ENCODE results near the gene PLXDC2. TPM values are rescaled to one million over a fixed set of nuclear protein-coding genes. Genes with fewer than 3 reads are reported as not detected.

PLXDC2 gene
- polyA plus RNA-seq, 1 experiment, result 0.47 TPM

DNA sequence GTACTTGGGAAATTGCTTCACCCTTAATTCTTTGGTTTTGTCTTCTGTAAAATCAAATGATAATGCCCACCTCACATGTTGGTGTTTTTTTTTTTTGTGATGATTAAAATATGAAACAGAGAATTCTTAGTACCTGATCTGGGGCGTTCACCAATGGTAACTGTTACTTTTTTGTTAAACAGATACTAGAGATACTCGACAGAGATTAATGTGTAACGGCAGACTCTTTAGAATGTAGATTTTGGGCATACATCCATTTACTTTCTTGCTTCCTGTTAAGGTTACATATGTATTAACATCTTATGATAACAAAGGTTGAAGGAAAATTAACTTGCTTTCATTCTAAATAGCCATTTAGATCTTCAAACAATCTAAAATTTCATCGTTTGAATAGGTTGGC, 23.3 kb downstream of the PLXDC2 start:
- DNase-seq (ENCODE audit: low read depth), result no peak
- H3K27me3 ChIP-seq (ENCODE audit: control insufficient read depth, insufficient read depth, low read length), result no peaks in the 10 kb centered on the region
- ChIA-PET CTCF (interaction anchor here (0.8 kb wide), 1 partner anchor 12 kb away, joined by 3 read pairs; no protein-coding TSS in a partner anchor), POLR2A (no interaction called here)
- H3K36me3 ChIP-seq (ENCODE audit: control insufficient read depth, insufficient read depth, low read length), result no peaks in the 10 kb centered on the region
- TF ChIP-seq, protein P1, sequence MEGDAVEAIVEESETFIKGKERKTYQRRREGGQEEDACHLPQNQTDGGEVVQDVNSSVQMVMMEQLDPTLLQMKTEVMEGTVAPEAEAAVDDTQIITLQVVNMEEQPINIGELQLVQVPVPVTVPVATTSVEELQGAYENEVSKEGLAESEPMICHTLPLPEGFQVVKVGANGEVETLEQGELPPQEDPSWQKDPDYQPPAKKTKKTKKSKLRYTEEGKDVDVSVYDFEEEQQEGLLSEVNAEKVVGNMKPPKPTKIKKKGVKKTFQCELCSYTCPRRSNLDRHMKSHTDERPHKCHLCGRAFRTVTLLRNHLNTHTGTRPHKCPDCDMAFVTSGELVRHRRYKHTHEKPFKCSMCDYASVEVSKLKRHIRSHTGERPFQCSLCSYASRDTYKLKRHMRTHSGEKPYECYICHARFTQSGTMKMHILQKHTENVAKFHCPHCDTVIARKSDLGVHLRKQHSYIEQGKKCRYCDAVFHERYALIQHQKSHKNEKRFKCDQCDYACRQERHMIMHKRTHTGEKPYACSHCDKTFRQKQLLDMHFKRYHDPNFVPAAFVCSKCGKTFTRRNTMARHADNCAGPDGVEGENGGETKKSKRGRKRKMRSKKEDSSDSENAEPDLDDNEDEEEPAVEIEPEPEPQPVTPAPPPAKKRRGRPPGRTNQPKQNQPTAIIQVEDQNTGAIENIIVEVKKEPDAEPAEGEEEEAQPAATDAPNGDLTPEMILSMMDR (IDR thresholded peaks at IDR 0.05; ENCODE audit: insufficient read depth, low read depth, low read length), result no peak
- H3K4me3 ChIP-seq (ENCODE audit: low read depth, low read length), result no peak overlapping the region

DNA sequence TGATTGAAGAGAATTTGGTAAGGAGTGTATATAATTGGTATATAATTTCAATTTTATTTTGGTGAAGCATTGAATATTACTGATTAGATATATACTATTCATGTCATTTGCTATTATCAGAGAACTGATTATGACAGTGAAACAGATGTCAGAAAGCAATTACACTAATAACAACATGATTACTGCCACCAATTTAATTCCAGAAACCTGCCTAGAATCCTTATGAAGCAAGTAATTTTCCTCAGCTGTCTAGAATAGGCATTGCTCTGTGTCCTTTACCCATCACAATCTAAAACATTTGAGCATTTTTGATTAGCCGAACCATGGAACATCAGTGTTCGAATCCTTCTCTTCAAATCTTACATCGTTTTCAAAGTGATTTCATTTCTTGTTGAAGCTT, 24.5 kb downstream of the PLXDC2 start:
- ChIA-PET POLR2A (no interaction called here), CTCF (interaction anchor here (0.6 kb wide), 1 partner anchor 190 kb away, joined by 3 read pairs; no protein-coding TSS in a partner anchor)
- TF ChIP-seq, protein P1 (IDR thresholded peaks at IDR 0.05; ENCODE audit: insufficient read depth, low read depth, low read length), result no peak
- no peaks in the 10 kb centered on the region for H3K27me3 ChIP-seq (ENCODE audit: control insufficient read depth, insufficient read depth, low read length)
- no peak for DNase-seq (ENCODE audit: low read depth)
- no peaks in the 10 kb centered on the region for H3K36me3 ChIP-seq (ENCODE audit: control insufficient read depth, insufficient read depth, low read length)
- H3K4me3 ChIP-seq (ENCODE audit: low read depth, low read length), result no peak overlapping the region

DNA sequence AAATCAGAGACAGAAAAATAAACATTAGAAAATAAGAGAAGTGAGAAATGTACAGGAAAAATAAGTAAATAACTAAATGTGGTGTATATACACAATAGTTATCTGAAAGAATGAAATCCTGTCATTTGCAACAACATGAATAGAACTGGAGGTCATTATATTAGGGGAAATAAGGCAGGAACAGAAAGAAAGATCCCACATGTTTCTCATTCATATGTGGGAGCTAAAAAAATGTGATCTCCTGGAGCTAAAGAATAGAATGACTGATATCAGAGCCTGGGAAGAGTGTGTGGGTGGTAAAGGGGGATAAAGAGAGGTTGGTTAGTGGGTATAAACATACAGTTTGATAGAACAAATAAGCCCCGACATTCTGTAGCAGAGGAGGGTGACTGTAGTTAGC, 27.3 kb downstream of the PLXDC2 start:
- Histone ChIP-seq H3K4me3 (ENCODE audit: low read depth, low read length) (no peak overlapping the region), H3K36me3 (ENCODE audit: control insufficient read depth, insufficient read depth, low read length) (no peaks in the 10 kb centered on the region), H3K27me3 (ENCODE audit: control insufficient read depth, insufficient read depth, low read length) (no peaks in the 10 kb centered on the region)
- TF ChIP-seq, protein P1 (IDR thresholded peaks at IDR 0.05; ENCODE audit: insufficient read depth, low read depth, low read length), result no peak
- POLR2A ChIA-PET, result no interaction called here
- CTCF ChIA-PET, result interaction anchor here (1.4 kb wide), 1 partner anchor 25 kb away, joined by 4 read pairs; no protein-coding TSS in a partner anchor
- no peak for DNase-seq (ENCODE audit: low read depth)

DNA sequence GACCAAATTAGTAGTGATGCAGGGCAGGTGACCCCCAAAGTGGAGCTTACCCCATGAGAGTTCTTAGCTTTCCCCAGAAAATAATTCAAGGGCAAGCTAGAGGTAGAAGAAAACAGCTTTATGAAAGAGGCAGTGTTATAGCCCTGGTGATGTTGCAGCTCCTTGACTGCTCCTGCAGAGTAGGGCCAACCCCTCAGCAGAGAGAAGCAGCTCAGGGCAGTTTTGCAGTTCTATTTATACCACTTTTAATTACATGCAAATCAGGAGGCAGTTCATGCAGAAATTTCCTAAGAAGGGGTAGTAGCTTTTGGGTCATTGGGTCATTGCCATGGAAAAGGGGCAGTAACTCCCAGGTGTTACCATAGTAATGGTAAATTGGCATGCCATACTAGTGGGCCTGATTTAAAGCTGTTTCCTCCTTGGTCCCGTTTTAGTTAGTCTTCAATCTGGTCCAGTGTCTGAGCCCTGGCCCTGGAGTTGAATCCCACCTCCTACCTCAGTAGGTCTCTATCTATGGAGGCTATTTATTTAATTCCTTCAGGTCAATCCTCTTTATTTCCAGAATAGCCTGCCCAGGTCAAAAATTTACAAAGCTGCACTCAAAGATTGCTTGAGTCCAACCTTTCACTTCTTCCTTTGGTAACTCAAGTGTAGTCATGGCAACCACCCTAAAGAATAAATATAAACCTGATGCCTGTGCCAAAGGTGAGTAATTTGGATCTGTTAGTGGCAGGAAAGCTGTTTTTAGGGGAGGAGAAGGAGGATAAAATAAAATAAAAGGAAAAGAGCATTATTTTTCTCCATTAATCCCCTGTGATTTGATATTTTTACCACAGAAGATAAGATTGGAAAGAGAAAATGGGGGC, 29.5 kb downstream of the PLXDC2 start:
- Histone ChIP-seq H3K4me3 (ENCODE audit: low read depth, low read length) (no peak overlapping the region), H3K36me3 (ENCODE audit: control insufficient read depth, insufficient read depth, low read length) (no peaks in the 10 kb centered on the region), H3K27me3 (ENCODE audit: control insufficient read depth, insufficient read depth, low read length) (no peaks in the 10 kb centered on the region)
- POLR2A ChIA-PET, result no interaction called here
- TF ChIP-seq, protein P1 (IDR thresholded peaks at IDR 0.05; ENCODE audit: insufficient read depth, low read depth, low read length), result no peak
- no peak for DNase-seq (ENCODE audit: low read depth)
- CTCF ChIA-PET, result interaction anchor here (1.2 kb wide), 1 partner anchor 27 kb away, joined by 3 read pairs; no protein-coding TSS in a partner anchor

DNA sequence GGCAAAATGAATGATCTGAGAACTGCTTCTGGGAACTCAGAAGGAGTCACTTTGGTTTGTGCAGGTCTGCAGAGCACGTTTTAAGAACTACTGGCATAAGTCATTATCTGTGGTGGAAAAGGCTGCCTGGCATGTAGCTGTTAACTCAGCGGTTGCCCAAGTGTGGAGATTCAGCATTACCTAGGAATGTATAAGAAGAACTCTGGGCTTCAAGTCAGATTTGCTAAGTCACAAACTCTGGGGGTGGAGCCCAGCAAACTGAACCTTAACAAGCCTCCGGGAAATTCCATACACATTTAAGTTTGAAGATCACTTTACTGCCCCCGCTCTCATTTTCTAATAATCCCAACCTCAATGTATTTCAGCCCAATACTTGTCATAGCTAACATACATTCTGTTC, 31.1 kb downstream of the PLXDC2 start:
- CTCF ChIA-PET, result no interaction called here

More for the DNA sequence above, 31.1 kb downstream of the PLXDC2 start:
- TF ChIP-seq, protein P1 (IDR thresholded peaks at IDR 0.05; ENCODE audit: insufficient read depth, low read depth, low read length), result no peak
- DNase-seq (ENCODE audit: low read depth), result no peak
- H3K27me3 ChIP-seq (ENCODE audit: control insufficient read depth, insufficient read depth, low read length), result no peaks in the 10 kb centered on the region
- H3K36me3 ChIP-seq (ENCODE audit: control insufficient read depth, insufficient read depth, low read length), result no peaks in the 10 kb centered on the region
- H3K4me3 ChIP-seq (ENCODE audit: low read depth, low read length), result no peak overlapping the region
- POLR2A ChIA-PET, result no interaction called here

Measured in BJ (cell line).